Measurements from ENCODE around the gene PLA1A. TPM values are rescaled to one million over a fixed set of nuclear protein-coding genes. Genes with fewer than 3 reads are reported as not detected.

Gene PLA1A
- total and polyA plus RNA-seq, 2 of the 4 experiments (the other 2 are of a cell fraction), result not detected

GRCh38 chr3:119557192-119557876, 40.4 kb upstream of the PLA1A start:
- Histone ChIP-seq H3K27ac (ENCODE audit: insufficient read depth, low read length) (no peak overlapping the region), H2BK120ac (ENCODE audit: low read depth, low read length) (no peak overlapping the region), H4K20me1 (ENCODE audit: insufficient read depth, low read length) (no peaks in the 10 kb centered on the region), H2AK5ac (ENCODE audit: low read depth, low read length) (no peak overlapping the region), H3K56ac (ENCODE audit: extremely low read depth, insufficient read depth, low read length) (no peak overlapping the region), H2BK15ac (ENCODE audit: low read depth, low read length) (no peak overlapping the region), H3K79me1 (ENCODE audit: low read depth in 1 of 2, low read length in 2 of 2) (no peaks in the 10 kb centered on the region), H2BK20ac (ENCODE audit: low read depth, low read length) (no peak overlapping the region), H3K36me3 (ENCODE audit: control insufficient read depth, insufficient read depth, low read length) (no peaks in the 10 kb centered on the region), H3K4me2 (ENCODE audit: low read depth, low read length) (no peak overlapping the region), H3K4ac (ENCODE audit: low read depth, low read length) (no peak overlapping the region), H3K18ac (ENCODE audit: low read depth, low read length) (no peak overlapping the region), H4K8ac (ENCODE audit: low read depth in 2 of 2, low read length in 2 of 2) (no peak overlapping the region), H4K91ac (ENCODE audit: insufficient read depth, low read depth, low read length) (no peak overlapping the region), H3K4me1 (ENCODE audit: control insufficient read depth, insufficient read depth, low read length) (no peaks in the 10 kb centered on the region), H4K5ac (ENCODE audit: low read depth, low read length) (no peak overlapping the region), H3K23ac (ENCODE audit: low read depth, low read length) (no peak overlapping the region), H2AFZ (replicated peaks; ENCODE audit: low read length, poor library complexity) (no peak overlapping the region), H3K14ac (replicated peaks; ENCODE audit: low read depth, low read length) (no peak overlapping the region), H3K9ac (ENCODE audit: low read depth, low read length) (no peak overlapping the region), H2AK9ac (replicated peaks; ENCODE audit: low read depth, low read length, poor library complexity) (no peak overlapping the region), H3K9me1 (ENCODE audit: insufficient read depth, low read length) (no peaks in the 10 kb centered on the region), H3K27me3 (ENCODE audit: control insufficient read depth, insufficient read depth, low read length) (peaks cover 27% of the 10 kb centered on the region), H3K9me3 (ENCODE audit: control insufficient read depth, insufficient read depth, low read length) (no peaks in the 10 kb centered on the region), H3K4me3 (ENCODE audit: insufficient read depth, low read depth, low read length) (no peak overlapping the region), H2BK5ac (ENCODE audit: low read depth, low read length, poor library complexity, severe bottlenecking) (no peak overlapping the region)
- in situ Hi-C loops (cut with MboI; ENCODE audit: low sequenced_read_pairs), result no loop called here
- BruUV-seq (replicated peaks), result no TSS peak
- no peak for ATAC-seq (ENCODE audit: low read depth)
- DNase-seq, result no peak
- TF ChIP-seq CTCF (conservative IDR thresholded peaks at IDR 0.05; ENCODE audit: low read depth, low read length) (no peak), NFE2L2 (IDR thresholded peaks at IDR 0.05; ENCODE audit: low read depth, low read length) (no peak), CHD1 (IDR thresholded peaks at IDR 0.05; ENCODE audit: low read depth, low read length) (no peak), MAZ (IDR thresholded peaks at IDR 0.05; ENCODE audit: borderline replicate concordance, low read depth, low read length) (no peak), MXI1 (IDR thresholded peaks at IDR 0.05; ENCODE audit: borderline replicate concordance, low read depth, low read length) (no peak), RAD21 (IDR thresholded peaks at IDR 0.05; ENCODE audit: low read length) (no peak), RFX5 (IDR thresholded peaks at IDR 0.05; ENCODE audit: low read depth, low read length) (no peak), RCOR1 (IDR thresholded peaks at IDR 0.05; ENCODE audit: insufficient replicate concordance, low read length) (no peak), USF2 (IDR thresholded peaks at IDR 0.05; ENCODE audit: low read depth, low read length) (no peak), CEBPB (IDR thresholded peaks at IDR 0.05; ENCODE audit: low read depth, low read length) (no peak), SMC3 (IDR thresholded peaks at IDR 0.05; ENCODE audit: low read depth, low read length) (no peak), MAFK (IDR thresholded peaks at IDR 0.05; ENCODE audit: low read depth, low read length) (no peak), ELK1 (IDR thresholded peaks at IDR 0.05; ENCODE audit: borderline replicate concordance, low read depth, low read length) (no peak)
- intact Hi-C loops (cut with micrococcal nuclease), result no loop called here
- dilution Hi-C loops (cut with HindIII; ENCODE audit: low sequenced_read_pairs, unreplicated experiment), result no loop called here
- WGBS, 2 experiments (ENCODE audit: extremely low coverage in 2 of 2, insufficient read length in 1 of 2), result 40% methylated on average over 1 of the region's 7 CpGs; no CpG with 5 or more reads in 1 of the 2 experiments
- POLR2A ChIA-PET (ENCODE audit: unreplicated experiment), result no interaction called here
- CTCF ChIA-PET, result no interaction called here

Measured in IMR-90 (cell line).